Memory B cell (primary cell): ENCODE results near the gene GPR84.
"Not testable (repeated sequence)": the region's sequence is repeated elsewhere in the genome, so short reads cannot be mapped to it uniquely, and the experiment has no call there.

Experiments used
- ATAC-seq: fragments of 150-1000 bp; cut with Tn5 transposase; 2 replicates; pipeline ENCODE4 v1.10.0; 2021; ENCODE audit warnings: low read depth, mild to moderate bottlenecking, moderate library complexity
- DNase-seq, 2 donors: peaks; one replicate each; pipeline ENCODE4 v3.0.0; 2022; ENCODE audit warnings: low spot score in 2 of 2
- H3K27ac Mint-ChIP-seq: one replicate; pipeline ENCODE4 v1.8.0; 2022; ENCODE audit warnings: mild to moderate bottlenecking, moderate library complexity, mixed read lengths
- H3K27me3 Mint-ChIP-seq: one replicate; pipeline ENCODE4 v1.8.0; 2022; ENCODE audit warnings: mixed read lengths
- H3K36me3 Mint-ChIP-seq: one replicate; pipeline ENCODE4 v1.8.0; 2022; ENCODE audit warnings: mild to moderate bottlenecking, mixed read lengths
- H3K4me1 Mint-ChIP-seq: one replicate; pipeline ENCODE4 v1.8.0; 2022; ENCODE audit warnings: mixed read lengths
- H3K4me3 Mint-ChIP-seq: one replicate; pipeline ENCODE4 v1.8.0; 2022; ENCODE audit warnings: mild to moderate bottlenecking, moderate library complexity, mixed read lengths
- H3K9me3 Mint-ChIP-seq: one replicate; pipeline ENCODE4 v1.8.0; 2022; ENCODE audit warnings: mixed read lengths

The GPR84 gene

GRCh38 chr12:54349036-54349435 is 15.2 kb downstream of the GPR84 start:
- peaks cover 14% of the 10 kb centered on the region for H3K4me1 Mint-ChIP-seq

GRCh38 chr12:54341378-54342300 is 22.6 kb downstream of the GPR84 start:
- Mint-ChIP-seq H3K27me3 (no peaks in the 10 kb centered on the region), H3K36me3 (peaks cover 34% of the 10 kb centered on the region), H3K4me3 (no peak overlapping the region), H3K4me1 (peaks cover 8% of the 10 kb centered on the region), H3K9me3 (no peaks in the 10 kb centered on the region), H3K27ac (no peak overlapping the region)
- DNase-seq = no peak
- ATAC-seq = no peak

More at GRCh38 chr12:54349036-54349435, 15.2 kb downstream of the GPR84 start:
- DNase-seq (no peak), ATAC-seq (no peak)
- peak overlapping the region; percentile 67 for H3K27ac Mint-ChIP-seq
- H3K9me3 Mint-ChIP-seq = no peaks in the 10 kb centered on the region
- H3K36me3 Mint-ChIP-seq = peaks cover 40% of the 10 kb centered on the region
- H3K4me3 Mint-ChIP-seq = no peak overlapping the region
- no peaks in the 10 kb centered on the region for H3K27me3 Mint-ChIP-seq

- no peak overlapping the region for H3K27ac Mint-ChIP-seq
Observed at GRCh38 chr12:54340846-54341245, 23.4 kb downstream of the GPR84 start.

GRCh38 chr12:54338698-54339296 is 25.5 kb downstream of the GPR84 start:
- H3K4me3 Mint-ChIP-seq = no peak overlapping the region
- no peaks in the 10 kb centered on the region for H3K27me3 Mint-ChIP-seq
- DNase-seq (no peak), ATAC-seq (no peak)
- peaks cover 26% of the 10 kb centered on the region for H3K36me3 Mint-ChIP-seq
- H3K27ac Mint-ChIP-seq = no peak overlapping the region
- H3K4me1 Mint-ChIP-seq = peaks cover 7% of the 10 kb centered on the region
- no peaks in the 10 kb centered on the region for H3K9me3 Mint-ChIP-seq

More at GRCh38 chr12:54340846-54341245, 23.4 kb downstream of the GPR84 start:
- no peaks in the 10 kb centered on the region for H3K9me3 Mint-ChIP-seq
- ATAC-seq (no peak), DNase-seq (no peak)
- H3K4me3 Mint-ChIP-seq = no peak overlapping the region
- H3K27me3 Mint-ChIP-seq = no peaks in the 10 kb centered on the region
- peaks cover 11% of the 10 kb centered on the region for H3K4me1 Mint-ChIP-seq
- H3K36me3 Mint-ChIP-seq = peaks cover 32% of the 10 kb centered on the region

- Mint-ChIP-seq H3K27me3 (no peaks in the 10 kb centered on the region), H3K4me3 (no peak overlapping the region), H3K36me3 (peaks cover 21% of the 10 kb centered on the region), H3K9me3 (no peaks in the 10 kb centered on the region), H3K27ac (no peak overlapping the region), H3K4me1 (peaks cover 7% of the 10 kb centered on the region)
- no peak for DNase-seq
- no peak for ATAC-seq
Observed at GRCh38 chr12:54337854-54338650, 26.2 kb downstream of the GPR84 start.

GRCh38 chr12:54337280-54337842 is 26.9 kb downstream of the GPR84 start:
- Mint-ChIP-seq H3K27ac (no peak overlapping the region), H3K4me1 (peaks cover 7% of the 10 kb centered on the region), H3K4me3 (no peak overlapping the region)

GRCh38 chr12:54333420-54334034 is 30.8 kb downstream of the GPR84 start:
- Mint-ChIP-seq H3K9me3 (no peaks in the 10 kb centered on the region), H3K27me3 (no peaks in the 10 kb centered on the region), H3K4me1 (peaks cover 21% of the 10 kb centered on the region), H3K4me3 (no peak overlapping the region), H3K27ac (no peak overlapping the region), H3K36me3 (peaks cover 2% of the 10 kb centered on the region)
- DNase-seq (no peak), ATAC-seq (no peak)

More at GRCh38 chr12:54337280-54337842, 26.9 kb downstream of the GPR84 start:
- no peak for DNase-seq
- ATAC-seq = no peak
- no peaks in the 10 kb centered on the region for H3K27me3 Mint-ChIP-seq
- H3K36me3 Mint-ChIP-seq = peaks cover 17% of the 10 kb centered on the region
- H3K9me3 Mint-ChIP-seq = no peaks in the 10 kb centered on the region

- Mint-ChIP-seq H3K9me3 (no peaks in the 10 kb centered on the region), H3K27me3 (no peaks in the 10 kb centered on the region), H3K36me3 (peaks cover 2% of the 10 kb centered on the region), H3K27ac (no peak overlapping the region), H3K4me1 (peaks cover 23% of the 10 kb centered on the region), H3K4me3 (no peak overlapping the region)
- no peak for DNase-seq
- ATAC-seq = no peak
Observed at GRCh38 chr12:54331461-54331860, 32.8 kb downstream of the GPR84 start.

GRCh38 chr12:54330442-54330841 is 33.8 kb downstream of the GPR84 start:
- Mint-ChIP-seq H3K4me3 (no peak overlapping the region), H3K9me3 (no peaks in the 10 kb centered on the region), H3K27ac (no peak overlapping the region), H3K27me3 (no peaks in the 10 kb centered on the region), H3K4me1 (peaks cover 21% of the 10 kb centered on the region), H3K36me3 (peaks cover 2% of the 10 kb centered on the region)
- ATAC-seq (no peak), DNase-seq (no peak)

GRCh38 chr12:54329759-54330158 is 34.5 kb downstream of the GPR84 start:
- H3K4me1 Mint-ChIP-seq = peaks cover 22% of the 10 kb centered on the region
- H3K4me3 Mint-ChIP-seq = no peak overlapping the region
- DNase-seq (no peak), ATAC-seq (no peak)
- no peaks in the 10 kb centered on the region for H3K9me3 Mint-ChIP-seq
- H3K36me3 Mint-ChIP-seq = peaks cover 2% of the 10 kb centered on the region
- H3K27ac Mint-ChIP-seq = no peak overlapping the region
- no peaks in the 10 kb centered on the region for H3K27me3 Mint-ChIP-seq

- Mint-ChIP-seq H3K27ac (no peak overlapping the region), H3K4me1 (peaks cover 25% of the 10 kb centered on the region), H3K27me3 (no peaks in the 10 kb centered on the region), H3K36me3 (peaks cover 2% of the 10 kb centered on the region), H3K4me3 (no peak overlapping the region), H3K9me3 (no peaks in the 10 kb centered on the region)
- ATAC-seq (no peak), DNase-seq (no peak)
Observed at GRCh38 chr12:54328595-54329337, 35.5 kb downstream of the GPR84 start.

- H3K9me3 Mint-ChIP-seq, H3K27me3 Mint-ChIP-seq, DNase-seq, ATAC-seq, H3K36me3 Mint-ChIP-seq: not testable (repeated sequence)
- H3K4me1 Mint-ChIP-seq = peaks cover 21% of the 10 kb centered on the region
- H3K4me3 Mint-ChIP-seq = peak overlapping the region; percentile 95
- H3K27ac Mint-ChIP-seq = peak overlapping the region; percentile 97
Observed at GRCh38 chr12:54325442-54326109, 38.7 kb downstream of the GPR84 start.
